Measurements from ENCODE around the gene LRFN2.

DNA sequence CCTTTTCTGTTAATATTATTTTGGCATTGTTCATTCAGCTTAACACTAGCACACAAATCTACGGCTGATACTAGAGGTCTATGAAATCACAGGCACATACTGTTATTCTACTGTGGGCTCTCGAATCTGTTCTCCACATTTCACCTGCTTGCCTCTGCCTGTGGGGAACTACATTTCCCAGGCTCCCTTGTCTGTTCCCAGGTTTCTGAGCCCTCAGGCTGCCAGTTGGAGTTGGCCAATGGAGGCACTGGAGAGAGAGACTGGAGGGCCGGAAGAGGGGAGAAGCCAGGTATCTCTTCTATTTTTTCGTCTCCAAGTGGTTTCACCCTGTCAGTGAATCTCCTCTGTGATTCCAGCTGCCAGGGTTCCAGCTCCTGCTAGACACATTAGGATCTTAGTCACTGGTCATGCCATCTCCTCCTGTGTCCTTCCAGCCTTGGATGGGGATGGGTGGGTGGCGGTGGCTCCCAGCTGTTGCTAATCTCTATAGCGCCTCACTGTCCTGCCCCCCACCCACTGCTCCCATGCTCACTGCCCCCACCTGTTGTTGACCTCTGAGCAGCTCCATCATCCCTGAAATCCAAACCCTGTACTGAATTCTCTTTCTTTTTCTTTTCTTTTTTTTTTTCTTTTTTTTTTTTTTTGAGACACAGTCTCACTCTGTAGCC lies 188.2 kb downstream of the LRFN2 start:
- TF ChIP-seq, protein P1, sequence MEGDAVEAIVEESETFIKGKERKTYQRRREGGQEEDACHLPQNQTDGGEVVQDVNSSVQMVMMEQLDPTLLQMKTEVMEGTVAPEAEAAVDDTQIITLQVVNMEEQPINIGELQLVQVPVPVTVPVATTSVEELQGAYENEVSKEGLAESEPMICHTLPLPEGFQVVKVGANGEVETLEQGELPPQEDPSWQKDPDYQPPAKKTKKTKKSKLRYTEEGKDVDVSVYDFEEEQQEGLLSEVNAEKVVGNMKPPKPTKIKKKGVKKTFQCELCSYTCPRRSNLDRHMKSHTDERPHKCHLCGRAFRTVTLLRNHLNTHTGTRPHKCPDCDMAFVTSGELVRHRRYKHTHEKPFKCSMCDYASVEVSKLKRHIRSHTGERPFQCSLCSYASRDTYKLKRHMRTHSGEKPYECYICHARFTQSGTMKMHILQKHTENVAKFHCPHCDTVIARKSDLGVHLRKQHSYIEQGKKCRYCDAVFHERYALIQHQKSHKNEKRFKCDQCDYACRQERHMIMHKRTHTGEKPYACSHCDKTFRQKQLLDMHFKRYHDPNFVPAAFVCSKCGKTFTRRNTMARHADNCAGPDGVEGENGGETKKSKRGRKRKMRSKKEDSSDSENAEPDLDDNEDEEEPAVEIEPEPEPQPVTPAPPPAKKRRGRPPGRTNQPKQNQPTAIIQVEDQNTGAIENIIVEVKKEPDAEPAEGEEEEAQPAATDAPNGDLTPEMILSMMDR (conservative IDR thresholded peaks at IDR 0.05; ENCODE audit: low read length): no peak
- TF ChIP-seq EZH2phosphoT487 (IDR thresholded peaks at IDR 0.05; ENCODE audit: borderline replicate concordance): no peak

All from Loucy (cell line).